IPS-20b (cell line): Measurements from ENCODE around the gene REEP6.

ENCODE experiments used
- H3K27ac ChIP-seq: one replicate; pipeline ENCODE4 v1.5.1; 2013; ENCODE audit warnings: low read length
- H3K27me3 ChIP-seq: 2 replicates; pipeline ENCODE4 v1.6.1; 2013; ENCODE audit warnings: mild to moderate bottlenecking, low read length, inconsistent platforms; ENCODE audit not compliant: insufficient read depth
- H3K36me3 ChIP-seq: 2 replicates; pipeline ENCODE4 v1.6.1; 2013; ENCODE audit warnings: low read depth, mild to moderate bottlenecking, inconsistent platforms, low read length, moderate library complexity; ENCODE audit not compliant: insufficient read depth
- H3K4me1 ChIP-seq: 2 replicates; pipeline ENCODE4 v1.6.1; 2013; ENCODE audit warnings: mild to moderate bottlenecking, control low read depth, inconsistent platforms, low read length, moderate library complexity; ENCODE audit not compliant: insufficient read depth
- H3K4me3 ChIP-seq: 2 replicates; pipeline ENCODE4 v1.5.1; 2013; ENCODE audit warnings: mild to moderate bottlenecking, low read length, inconsistent platforms
- H3K9ac ChIP-seq: 2 replicates; pipeline ENCODE4 v1.6.1; 2013; ENCODE audit warnings: low read depth, mild to moderate bottlenecking, inconsistent platforms, low read length, moderate library complexity
- H3K9me3 ChIP-seq: 2 replicates; pipeline ENCODE4 v1.6.1; 2013; ENCODE audit warnings: mild to moderate bottlenecking, low read depth, low read length, inconsistent platforms; ENCODE audit not compliant: insufficient read depth

REEP6 gene

GRCh38 chr19:1489463-1490310 is 1.3 kb upstream of the REEP6 start:
- H3K9ac ChIP-seq: peak overlapping the region; percentile 75; the same call in 1 of the 2 replicates
- no peaks in the 10 kb centered on the region; the same call in 1 of the 2 replicates for H3K4me1 ChIP-seq
- peak overlapping the region; percentile 89 for H3K4me3 ChIP-seq
- H3K9me3 ChIP-seq: no peaks in the 10 kb centered on the region
- H3K27me3 ChIP-seq: peaks cover 25% of the 10 kb centered on the region
- no peaks in the 10 kb centered on the region for H3K36me3 ChIP-seq
- H3K27ac ChIP-seq: no peak overlapping the region

- Histone ChIP-seq H3K4me3 (peak within 1 kb of the TSS; percentile 89), H3K27me3 (peaks cover 25% of the 10 kb centered on the region), H3K4me1 (no peaks in the 10 kb centered on the region; the same call in 1 of the 2 replicates), H3K9me3 (no peaks in the 10 kb centered on the region), H3K36me3 (no peaks in the 10 kb centered on the region), H3K9ac (peak within 1 kb of the TSS; percentile 75; the same call in 1 of the 2 replicates), H3K27ac (no peak within 1 kb of the TSS)
These were observed 469 bp upstream of the REEP6 start, which contains the start of gene PCSK4 for GRCh38 chr19:1490311-1491113. Gene PCSK4 (minus strand): TSS chr19:1490350. CDS start chr19:1490346, 4 bp downstream.

GRCh38 chr19:1491849-1492170 is 829 bp downstream of the REEP6 start:
- no peaks in the 10 kb centered on the region for H3K36me3 ChIP-seq
- H3K9me3 ChIP-seq: no peaks in the 10 kb centered on the region
- no peak overlapping the region for H3K27ac ChIP-seq
- H3K9ac ChIP-seq: no peak overlapping the region
- H3K4me3 ChIP-seq: peak overlapping the region; percentile 58; the same call in 1 of the 2 replicates
- no peaks in the 10 kb centered on the region; the same call in 1 of the 2 replicates for H3K4me1 ChIP-seq
- peaks cover 25% of the 10 kb centered on the region for H3K27me3 ChIP-seq

GRCh38 chr19:1492474-1493006 is 1.6 kb downstream of the REEP6 start:
- H3K27ac ChIP-seq: no peak overlapping the region
- H3K4me1 ChIP-seq: no peaks in the 10 kb centered on the region; the same call in 1 of the 2 replicates

GRCh38 chr19:1494115-1494815 is 3.3 kb downstream of the REEP6 start:
- Histone ChIP-seq H3K36me3 (no peaks in the 10 kb centered on the region), H3K9ac (no peak overlapping the region), H3K27me3 (peaks cover 25% of the 10 kb centered on the region), H3K9me3 (no peaks in the 10 kb centered on the region), H3K27ac (no peak overlapping the region), H3K4me3 (no peak overlapping the region), H3K4me1 (no peaks in the 10 kb centered on the region; the same call in 1 of the 2 replicates)

More at GRCh38 chr19:1492474-1493006, 1.6 kb downstream of the REEP6 start:
- Histone ChIP-seq H3K36me3 (no peaks in the 10 kb centered on the region), H3K27me3 (peaks cover 25% of the 10 kb centered on the region), H3K4me3 (no peak overlapping the region), H3K9ac (no peak overlapping the region), H3K9me3 (no peaks in the 10 kb centered on the region)

GRCh38 chr19:1495051-1495798 is 4.2 kb downstream of the REEP6 start:
- Histone ChIP-seq H3K9ac (no peak overlapping the region), H3K9me3 (peaks cover 4% of the 10 kb centered on the region; the same call in 1 of the 2 replicates), H3K27me3 (peaks cover 25% of the 10 kb centered on the region), H3K4me3 (no peak overlapping the region), H3K36me3 (no peaks in the 10 kb centered on the region), H3K4me1 (no peaks in the 10 kb centered on the region), H3K27ac (no peak overlapping the region)

- Histone ChIP-seq H3K36me3 (no peaks in the 10 kb centered on the region), H3K4me1 (no peaks in the 10 kb centered on the region), H3K4me3 (no peak overlapping the region), H3K27me3 (peaks cover 25% of the 10 kb centered on the region), H3K9me3 (peaks cover 4% of the 10 kb centered on the region; the same call in 1 of the 2 replicates), H3K27ac (no peak overlapping the region), H3K9ac (no peak overlapping the region)
These were observed 5.1 kb downstream of the REEP6 start for GRCh38 chr19:1495799-1496713.

- no peak overlapping the region for H3K27ac ChIP-seq
- H3K36me3 ChIP-seq: no peaks in the 10 kb centered on the region
- H3K4me3 ChIP-seq: no peak overlapping the region
- H3K9ac ChIP-seq: no peak overlapping the region
- H3K27me3 ChIP-seq: peaks cover 16% of the 10 kb centered on the region
- no peaks in the 10 kb centered on the region for H3K4me1 ChIP-seq
- H3K9me3 ChIP-seq: peaks cover 4% of the 10 kb centered on the region; the same call in 1 of the 2 replicates
These were observed 6.0 kb downstream of the REEP6 start for GRCh38 chr19:1496714-1497577.

GRCh38 chr19:1497578-1498235 is 6.7 kb downstream of the REEP6 start:
- no peak overlapping the region for H3K4me3 ChIP-seq
- no peak overlapping the region for H3K9ac ChIP-seq
- H3K27ac ChIP-seq: no peak overlapping the region
- no peaks in the 10 kb centered on the region for H3K36me3 ChIP-seq
- H3K27me3 ChIP-seq: peaks cover 14% of the 10 kb centered on the region
- no peaks in the 10 kb centered on the region for H3K4me1 ChIP-seq
- peaks cover 4% of the 10 kb centered on the region; the same call in 1 of the 2 replicates for H3K9me3 ChIP-seq
